Transverse colon (tissue), 4 donors: ENCODE results near the gene SMYD3. TPM values are rescaled to one million over a fixed set of nuclear protein-coding genes. Genes with fewer than 3 reads are reported as not detected.

ENCODE experiments used
- DNase-seq: peaks from one replicate; pipeline ENCODE4 v3.0.0-alpha.2; 2019
- H3K27ac ChIP-seq, 4 donors: fragments of 200-600 bp; sonication (generic); 2 replicates each; pipeline ENCODE4 v1.5.1; 2016 to 2018; ENCODE audit warnings: inconsistent platforms in 4 of 4
- H3K27me3 ChIP-seq: fragments of 200-600 bp; sonication (generic); 2 replicates; pipeline ENCODE4 v1.5.1; 2017; ENCODE audit warnings: inconsistent platforms
- H3K36me3 ChIP-seq, 4 donors: fragments of 200-600 bp; sonication (generic); 2 replicates each; pipeline ENCODE4 v1.5.1; 2017 to 2019; ENCODE audit warnings: inconsistent platforms in 4 of 4
- H3K4me1 ChIP-seq, 4 donors: fragments of 200-600 bp; sonication (generic); 2 replicates each; pipeline ENCODE4 v1.5.1; 2017 to 2020; ENCODE audit warnings: inconsistent platforms in 4 of 4
- H3K4me3 ChIP-seq, 4 donors: fragments of 200-600 bp; sonication (generic); 1 replicate in 1 of 4; 2 replicates in 3 of 4; pipeline versions ENCODE4 v1.5.1 to v1.6.1; 2017 to 2019; ENCODE audit warnings: inconsistent platforms in 4 of 4
- H3K9me3 ChIP-seq, 2 donors: fragments of 200-600 bp; sonication (generic); 2 replicates each; pipeline ENCODE4 v1.5.1; 2017 to 2019; ENCODE audit warnings: inconsistent platforms in 2 of 2
- CTCF ChIP-seq, 5 experiments: fragments of 200-600 bp in 3 of 5; fragments of 450-650 bp in 2 of 5; sonication (generic) in 3 of 5; IDR thresholded peaks; 1 replicate in 2 of 5; 2 replicates in 3 of 5; pipeline ENCODE4 v1.5.1; 2016 to 2017; ENCODE audit warnings: antibody characterized with exemption in 5 of 5, inconsistent platforms in 3 of 5, mild to moderate bottlenecking in 2 of 5, moderate library complexity in 1 of 5
- EP300 ChIP-seq: sonication (generic); formaldehyde crosslinking; IDR thresholded peaks from one replicate; pipeline ENCODE4 v1.6.1; 2017; ENCODE audit warnings: antibody characterized with exemption, low read depth
- POLR2A ChIP-seq: fragments of 450-650 bp; IDR thresholded peaks from one replicate; pipeline ENCODE4 v1.6.1; 2016; ENCODE audit warnings: antibody characterized with exemption, mild to moderate bottlenecking, moderate library complexity
- POLR2AphosphoS5 ChIP-seq, 3 donors: sonication (generic); formaldehyde crosslinking; IDR thresholded peaks; one replicate each; pipeline ENCODE4 v1.6.1; 2016; ENCODE audit warnings: antibody characterized with exemption in 3 of 3
- WGBS, 2 donors: methylation state at CpG; one replicate each; pipeline ENCODE4 v1.1.5; 2018; ENCODE audit warnings: low coverage in 1 of 2; 5-methylcytosine and 5-hydroxymethylcytosine counted together
- in situ Hi-C, 4 donors: fragments of 200-750 bp; cut with MboI; loops; one replicate each; pipeline versions ENCODE4 v1.15.0 to v1.15.1; 2017; ENCODE audit warnings: low sequenced_read_pairs in 3 of 4, low pct_ligation_motif_present in 1 of 4, low pct_unique_long_range_greater_than_20kb in 1 of 4
- intact Hi-C: fragments of 100-400 bp; cut with DNase I; formaldehyde crosslinking; loops from one replicate; pipeline ENCODE4 v1.15.1; 2023; ENCODE audit warnings: low total_unique reads
- total RNA-seq, 4 donors: library from RNA; depleted of rRNA; stranded (reverse); fragments of >200 nt; gene quantifications; one replicate each; pipeline ENCODE4 v1.1.0, GENCODE V29; 2016

Gene SMYD3
- total RNA-seq, 4 donors from 2014 or later, result 10.5 to 31.3 (median 25.8) TPM

GRCh38 chr1:246434335-246434734 lies 72.7 kb downstream of the SMYD3 start:
- no peak overlapping the region for H3K27ac ChIP-seq

GRCh38 chr1:246428542-246429308 lies 78.4 kb downstream of the SMYD3 start:
- H3K9me3 ChIP-seq, result no peaks in the 10 kb centered on the region
- H3K4me3 ChIP-seq, result no peak overlapping the region
- no peak overlapping the region for H3K27ac ChIP-seq
- intact Hi-C loops (no loop called here), in situ Hi-C loops (loop anchor here in 1 of 4 donors (25.0 kb wide), 1 partner anchor 416 kb away; no protein-coding TSS in a partner anchor)
- H3K4me1 ChIP-seq, result peaks cover 0 to 8% (median 0%) of the 10 kb centered on the region in 4 donors
- DNase-seq, result no peak
- TF ChIP-seq POLR2AphosphoS5 (IDR thresholded peaks at IDR 0.05), result no peak
- no peak for TF ChIP-seq CTCF (IDR thresholded peaks at IDR 0.05)
- no peak for TF ChIP-seq POLR2A
- TF ChIP-seq EP300, result no peak
- H3K36me3 ChIP-seq, result no peaks in the 10 kb centered on the region
- no peaks in the 10 kb centered on the region for H3K27me3 ChIP-seq
- WGBS, 2 donors, result 60 to 70% methylated on average over 1 to 7 of the region's 9 CpGs

More at GRCh38 chr1:246434335-246434734, 72.7 kb downstream of the SMYD3 start:
- no peaks in the 10 kb centered on the region for H3K9me3 ChIP-seq
- 88 to 93% methylated on average over 5 of the region's 5 CpGs for whole genome bisulfite sequencing, 2 donors
- H3K4me3 ChIP-seq, result no peak overlapping the region
- DNase-seq, result no peak
- in situ Hi-C loops, result loop anchor here in 1 of 4 donors (25.0 kb wide), 1 partner anchor 422 kb away; no protein-coding TSS in a partner anchor
- TF ChIP-seq POLR2AphosphoS5 (IDR thresholded peaks at IDR 0.05) (no peak), CTCF (IDR thresholded peaks at IDR 0.05) (no peak), POLR2A (no peak), EP300 (no peak)
- intact Hi-C loops, result no loop called here
- H3K27me3 ChIP-seq, result no peaks in the 10 kb centered on the region
- H3K4me1 ChIP-seq, result no peaks in the 10 kb centered on the region
- H3K36me3 ChIP-seq, result no peaks in the 10 kb centered on the region

GRCh38 chr1:246427611-246428010 lies 79.5 kb downstream of the SMYD3 start:
- Histone ChIP-seq H3K9me3 (no peaks in the 10 kb centered on the region), H3K4me1 (peaks cover 0 to 8% (median 0%) of the 10 kb centered on the region in 4 donors), H3K36me3 (no peaks in the 10 kb centered on the region), H3K27me3 (no peaks in the 10 kb centered on the region), H3K4me3 (no peak overlapping the region), H3K27ac (no peak overlapping the region)
- 97 to 100% methylated on average over 2 to 3 of the region's 3 CpGs for WGBS, 2 donors
- TF ChIP-seq CTCF (IDR thresholded peaks at IDR 0.05), result no peak
- no peak for TF ChIP-seq POLR2A
- no peak for TF ChIP-seq POLR2AphosphoS5 (IDR thresholded peaks at IDR 0.05)
- no peak for TF ChIP-seq EP300
- intact Hi-C loops (no loop called here), in situ Hi-C loops (loop anchor here in 1 of 4 donors (25.0 kb wide), 1 partner anchor 415 kb away; no protein-coding TSS in a partner anchor)
- no peak for DNase-seq

DNA sequence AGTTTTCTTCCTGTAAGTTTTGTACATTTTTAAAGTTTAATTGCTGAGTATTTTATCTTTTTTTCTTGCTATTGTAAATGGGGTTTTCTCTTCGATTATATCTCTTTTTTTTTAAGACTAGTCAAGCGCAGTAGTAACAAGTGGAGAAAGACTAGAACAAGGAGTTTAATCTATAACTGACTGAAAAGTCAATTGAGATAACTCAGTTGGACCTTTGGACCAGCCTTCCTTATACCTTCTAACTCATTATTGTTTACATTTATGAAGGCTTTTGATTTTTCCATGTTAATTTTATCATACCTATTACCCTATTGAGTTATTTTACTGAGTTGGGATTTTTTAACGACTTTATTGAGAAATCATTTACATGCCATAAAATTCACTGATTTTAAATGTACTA lies 81.2 kb downstream of the SMYD3 start:
- no peaks in the 10 kb centered on the region for H3K27me3 ChIP-seq
- no peak for DNase-seq
- 60 to 61% methylated on average over 3 of the region's 3 CpGs for WGBS, 2 donors
- in situ Hi-C loops, result loop anchor here in 1 of 4 donors (25.0 kb wide), 1 partner anchor 414 kb away; no protein-coding TSS in a partner anchor
- H3K4me3 ChIP-seq, result no peak overlapping the region
- H3K27ac ChIP-seq, result no peak overlapping the region
- intact Hi-C loops, result no loop called here
- TF ChIP-seq POLR2AphosphoS5 (IDR thresholded peaks at IDR 0.05), result no peak
- no peak for TF ChIP-seq CTCF (IDR thresholded peaks at IDR 0.05)
- TF ChIP-seq POLR2A, result no peak
- no peak for TF ChIP-seq EP300
- H3K4me1 ChIP-seq, result peaks cover 0 to 8% (median 0%) of the 10 kb centered on the region in 4 donors
- H3K9me3 ChIP-seq, result no peaks in the 10 kb centered on the region
- no peaks in the 10 kb centered on the region for H3K36me3 ChIP-seq
